ENCODE results near the gene CRTAC1.

The CRTAC1 gene

GRCh38 chr10:97820096-97820704 lies 210.2 kb downstream of the CRTAC1 start:
- Histone ChIP-seq H3K9me3 (ENCODE audit: control insufficient read depth, insufficient read depth, low read length) (no peaks in the 10 kb centered on the region), H3K36me3 (ENCODE audit: insufficient read depth, low read length) (no peaks in the 10 kb centered on the region)

DNA sequence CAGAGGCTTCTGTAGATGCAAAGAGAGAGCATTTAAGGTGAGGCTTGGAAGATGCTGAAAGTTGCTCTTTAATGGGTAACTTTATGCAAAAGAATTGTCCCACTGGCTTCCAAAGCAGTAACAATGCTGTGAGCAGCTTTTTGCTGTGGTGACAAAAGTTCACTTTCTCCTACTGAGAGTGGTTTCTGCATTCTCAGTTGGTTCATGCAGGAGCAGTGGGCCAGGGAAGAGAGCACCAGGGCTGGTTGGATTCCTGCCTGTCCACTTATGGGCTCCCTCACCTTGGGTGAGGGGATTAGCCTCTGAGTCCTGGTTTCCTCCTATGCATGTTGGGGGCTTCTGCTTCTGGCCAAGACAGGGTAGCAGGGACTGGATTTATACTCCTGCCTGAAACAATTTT lies 211.8 kb downstream of the CRTAC1 start:
- Histone ChIP-seq H3K9ac (ENCODE audit: low read depth, low read length) (no peak overlapping the region), H3K9me3 (ENCODE audit: control insufficient read depth, insufficient read depth, low read length) (no peaks in the 10 kb centered on the region), H3K4me1 (ENCODE audit: insufficient read depth, low read length) (peaks cover 12% of the 10 kb centered on the region), H3K36me3 (ENCODE audit: insufficient read depth, low read length) (no peaks in the 10 kb centered on the region)

More at GRCh38 chr10:97820096-97820704, 210.2 kb downstream of the CRTAC1 start:
- Histone ChIP-seq H3K4me1 (ENCODE audit: insufficient read depth, low read length) (peaks cover 12% of the 10 kb centered on the region), H3K9ac (ENCODE audit: low read depth, low read length) (no peak overlapping the region)

DNA sequence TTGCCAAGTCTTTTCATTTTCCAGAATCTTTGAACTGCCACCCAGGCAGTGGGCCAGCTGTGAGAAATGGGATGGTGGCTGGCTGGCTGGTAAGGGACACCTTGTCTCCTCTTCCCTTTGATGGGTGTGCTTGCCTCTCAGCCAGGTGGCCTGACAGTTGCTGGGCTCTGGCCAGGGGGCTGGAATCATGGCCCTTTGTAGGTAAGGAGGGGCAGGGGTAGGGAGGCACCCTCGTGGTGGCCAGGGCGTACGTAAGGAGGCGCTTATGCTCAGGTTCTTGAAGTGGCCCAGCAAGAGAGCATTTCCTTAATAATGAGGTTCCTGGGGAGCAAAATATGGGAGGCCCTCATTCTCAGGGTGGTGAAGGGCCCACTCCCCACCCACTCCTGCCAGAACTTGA lies 213.8 kb downstream of the CRTAC1 start:
- Histone ChIP-seq H3K4me1 (ENCODE audit: insufficient read depth, low read length) (peaks cover 8% of the 10 kb centered on the region), H3K9ac (ENCODE audit: low read depth, low read length) (no peak overlapping the region), H3K36me3 (ENCODE audit: insufficient read depth, low read length) (no peaks in the 10 kb centered on the region), H3K9me3 (ENCODE audit: control insufficient read depth, insufficient read depth, low read length) (no peaks in the 10 kb centered on the region)
